Kidney (tissue), 14 donors: ENCODE measurements around the gene DDAH1. TPM values are rescaled to one million over a fixed set of nuclear protein-coding genes. Genes with fewer than 3 reads are reported as not detected.

Experiments used
- DNase-seq, 5 donors: peaks; one replicate each; pipeline ENCODE4 v3.0.0-alpha.2; 2013 to 2020
- FAIRE-seq: peaks from 2 replicates; lab custom pipeline; 2012; peaks lifted over from hg19 to GRCh38; lab: Jason Lieb, UNC
- H3K27ac ChIP-seq, 2 donors: one replicate each; pipeline ENCODE4 v1.7.0; 2013; ENCODE audit warnings: low read depth in 2 of 2, low read length in 2 of 2, inconsistent platforms in 1 of 2
- H3K27me3 ChIP-seq: one replicate; pipeline ENCODE4 v1.7.1; 2013; ENCODE audit warnings: low read length, inconsistent platforms; ENCODE audit not compliant: control insufficient read depth, insufficient read depth
- H3K36me3 ChIP-seq, 3 donors: one replicate each; pipeline versions ENCODE4 v1.7.0 to v1.7.1; 2013; ENCODE audit warnings: low read length in 3 of 3, control low read depth in 1 of 3, inconsistent platforms in 1 of 3; ENCODE audit not compliant: insufficient read depth in 3 of 3, control insufficient read depth in 2 of 3
- H3K4me1 ChIP-seq, 3 donors: one replicate each; pipeline versions ENCODE4 v1.7.0 to v1.7.1; 2013; ENCODE audit warnings: low read length in 3 of 3, inconsistent platforms in 1 of 3, low read depth in 1 of 3; ENCODE audit not compliant: control insufficient read depth in 2 of 3, insufficient read depth in 2 of 3
- H3K4me3 ChIP-seq, 3 donors: one replicate each; pipeline versions ENCODE4 v1.7.0 to v1.8.1; 2013; ENCODE audit warnings: low read length in 3 of 3, control low read depth in 1 of 3, inconsistent platforms in 1 of 3
- H3K9ac ChIP-seq, 3 donors: one replicate each; pipeline versions ENCODE4 v1.7.0 to v1.7.1; 2013; ENCODE audit warnings: low read length in 3 of 3, control low read depth in 1 of 3, inconsistent platforms in 1 of 3
- H3K9me3 ChIP-seq, 3 donors: one replicate each; pipeline versions ENCODE4 v1.7.0 to v1.7.1; 2013; ENCODE audit warnings: low read length in 3 of 3, control low read depth in 1 of 3, inconsistent platforms in 1 of 3; ENCODE audit not compliant: control insufficient read depth in 2 of 3, insufficient read depth in 1 of 3
- CTCF ChIP-seq: IDR thresholded peaks from 3 replicates; pipeline ENCODE4 v1.5.1; 2012; ENCODE audit warnings: mild to moderate bottlenecking, moderate library complexity, borderline replicate concordance; ENCODE audit not compliant: insufficient read depth; ENCODE audit errors: extremely low read depth
- intact Hi-C: fragments of 100-400 bp; cut with DNase I; formaldehyde crosslinking; loops from one replicate; pipeline ENCODE4 v1.11.1; 2022
- polyA plus RNA-seq: library from polyadenylated mRNA; stranded (reverse); fragments of 350-450 nt; fragmentation: Illumina TruSeq; extraction: RNeasy Lipid Tissue Mini Kit (QIAGEN cat#74804); gene quantifications from one replicate; pipeline ENCODE4 v1.2.3, GENCODE V29; 2014; ENCODE audit warnings: low read depth, low replicate concordance; ENCODE audit not compliant: insufficient read depth
- total RNA-seq: library from RNA; stranded (reverse); fragmentation: NEBNext Ultra II Directional; extraction: Animal tissue kit (Norgen Biotek cat#: 25700); gene quantifications from one replicate; pipeline ENCODE4 v1.2.1, GENCODE V29; 2021
- donor health status: control.
- donor health status: control.
- donor health status: control.
- donor health status: control.
- donor health status: control.
- donor health status: DM: yes; HTN: yes; CAD: no.
- donor health status: Normal renal cell carcinoma (clear cell type).

DDAH1 gene
- total and polyA plus RNA-seq, 2 donors from 2014 or later = 73.1 to 98.9 TPM

- FAIRE-seq (no peak), DNase-seq (no peak)
- H3K4me3 ChIP-seq = no peak overlapping the region
- H3K36me3 ChIP-seq = no peaks in the 10 kb centered on the region
- no peak for TF ChIP-seq CTCF
- peaks cover 0 to 5% (median 0%) of the 10 kb centered on the region in 3 donors for H3K4me1 ChIP-seq
- H3K9me3 ChIP-seq = no peaks in the 10 kb centered on the region
- no peaks in the 10 kb centered on the region for H3K27me3 ChIP-seq
- intact Hi-C loops = no loop called here
- H3K27ac ChIP-seq = no peak overlapping the region
- H3K9ac ChIP-seq = no peak overlapping the region
Measured at GRCh38 chr1:85433096-85433495, 31.9 kb downstream of the DDAH1 start.

- intact Hi-C loops = no loop called here
- DNase-seq (no peak), FAIRE-seq (no peak)
- H3K27ac ChIP-seq = no peak overlapping the region
- H3K27me3 ChIP-seq = no peaks in the 10 kb centered on the region
- H3K4me3 ChIP-seq = no peak overlapping the region
- H3K36me3 ChIP-seq = no peaks in the 10 kb centered on the region
- peaks cover 0 to 4% (median 0%) of the 10 kb centered on the region in 3 donors for H3K4me1 ChIP-seq
- TF ChIP-seq CTCF = no peak
- no peak overlapping the region for H3K9ac ChIP-seq
- H3K9me3 ChIP-seq = no peaks in the 10 kb centered on the region
Measured at GRCh38 chr1:85428471-85429089, 36.4 kb downstream of the DDAH1 start.

GRCh38 chr1:85427849-85428248 lies 37.1 kb downstream of the DDAH1 start:
- intact Hi-C loops = no loop called here
- Histone ChIP-seq H3K27ac (no peak overlapping the region), H3K27me3 (no peaks in the 10 kb centered on the region), H3K4me3 (no peak overlapping the region), H3K4me1 (peaks cover 0 to 4% (median 0%) of the 10 kb centered on the region in 3 donors), H3K9ac (no peak overlapping the region), H3K9me3 (no peaks in the 10 kb centered on the region), H3K36me3 (no peaks in the 10 kb centered on the region)
- no peak for FAIRE-seq
- TF ChIP-seq CTCF = no peak
- DNase-seq = no peak

GRCh38 chr1:85427331-85427730 lies 37.6 kb downstream of the DDAH1 start:
- intact Hi-C loops = no loop called here
- no peak overlapping the region for H3K27ac ChIP-seq
- peaks cover 0 to 4% (median 0%) of the 10 kb centered on the region in 3 donors for H3K4me1 ChIP-seq
- no peaks in the 10 kb centered on the region for H3K27me3 ChIP-seq
- no peak for DNase-seq
- no peak overlapping the region for H3K9ac ChIP-seq
- H3K4me3 ChIP-seq = no peak overlapping the region
- no peaks in the 10 kb centered on the region for H3K9me3 ChIP-seq
- H3K36me3 ChIP-seq = no peaks in the 10 kb centered on the region
- TF ChIP-seq CTCF = no peak
- FAIRE-seq = no peak
